IMR-90 (cell line): Measurements from ENCODE around the gene CYB5R3. TPM values are rescaled to one million over a fixed set of nuclear protein-coding genes. Genes with fewer than 3 reads are reported as not detected.

ENCODE experiments used
- ATAC-seq: fragments of 200-7000 bp; cut with Tn5 transposase; 2 replicates; pipeline ENCODE4 v1.9.1; 2020; ENCODE audit warnings: low read depth, mild to moderate bottlenecking, moderate library complexity
- BruUV-seq: library from RNA; stranded (reverse); fragments of 400-500 nt; replicated peaks from 2 replicates; lab custom pipeline; 2021; lab: Mats Ljungman, UMichigan
- CTCF ChIA-PET: fragments of 300-600 bp; formaldehyde crosslinking; extraction: SDS; loops from one replicate; lab custom pipeline; 2021; ENCODE audit warnings: antibody characterized with exemption; lab: Yijun Ruan, JAX
- POLR2A ChIA-PET: fragments of 300-600 bp; sonication (Branson Sonifier 250); formaldehyde crosslinking; loops from one replicate; lab custom pipeline; 2022; ENCODE audit warnings: antibody characterized with exemption; ENCODE audit not compliant: unreplicated experiment; lab: Charles Lee
- DNase-seq: peaks from one replicate; pipeline ENCODE4 v3.0.0; 2013
- H2AFZ ChIP-seq: replicated peaks from 2 replicates; pipeline ENCODE3; 2013; ENCODE audit warnings: low read length, mild to moderate bottlenecking; ENCODE audit not compliant: poor library complexity
- H2AK5ac ChIP-seq: 2 replicates; pipeline ENCODE4 v1.6.1; 2013; ENCODE audit warnings: low read depth, low read length, inconsistent platforms
- H2AK9ac ChIP-seq: replicated peaks from 2 replicates; pipeline ENCODE3; 2013; ENCODE audit warnings: mild to moderate bottlenecking, low read depth, low read length, moderate library complexity; ENCODE audit not compliant: poor library complexity
- H2BK120ac ChIP-seq: 2 replicates; pipeline ENCODE4 v1.6.1; 2013; ENCODE audit warnings: low read depth, low read length, inconsistent platforms
- H2BK15ac ChIP-seq: 3 replicates; pipeline ENCODE4 v1.6.1; 2013; ENCODE audit warnings: low read depth, low read length, inconsistent platforms
- H2BK20ac ChIP-seq: 2 replicates; pipeline ENCODE4 v1.6.1; 2013; ENCODE audit warnings: low read depth, mild to moderate bottlenecking, inconsistent platforms, low read length, moderate library complexity
- H2BK5ac ChIP-seq: 2 replicates; pipeline ENCODE4 v1.6.1; 2013; ENCODE audit warnings: mild to moderate bottlenecking, low read depth, low read length, inconsistent platforms; ENCODE audit not compliant: poor library complexity, severe bottlenecking
- H3K14ac ChIP-seq: replicated peaks from 2 replicates; pipeline ENCODE4 v1.6.1; 2013; ENCODE audit warnings: low read depth, low read length, inconsistent platforms
- H3K18ac ChIP-seq: 2 replicates; pipeline ENCODE4 v1.6.1; 2013; ENCODE audit warnings: low read depth, low read length, control low read depth
- H3K23ac ChIP-seq: 2 replicates; pipeline ENCODE4 v1.6.1; 2013; ENCODE audit warnings: low read depth, low read length, inconsistent platforms
- H3K27ac ChIP-seq: 2 replicates; pipeline ENCODE4 v1.5.1; 2013; ENCODE audit warnings: mild to moderate bottlenecking, control low read depth, low read length; ENCODE audit not compliant: insufficient read depth
- H3K27me3 ChIP-seq: 2 replicates; pipeline ENCODE4 v1.6.1; 2013; ENCODE audit warnings: low read length; ENCODE audit not compliant: control insufficient read depth, insufficient read depth
- H3K36me3 ChIP-seq: 2 replicates; pipeline ENCODE4 v1.6.1; 2013; ENCODE audit warnings: low read length, mixed read lengths; ENCODE audit not compliant: control insufficient read depth, insufficient read depth
- H3K4ac ChIP-seq: 2 replicates; pipeline ENCODE4 v1.6.1; 2013; ENCODE audit warnings: low read depth, low read length, inconsistent platforms
- H3K4me1 ChIP-seq: 2 replicates; pipeline ENCODE4 v1.6.1; 2013; ENCODE audit warnings: low read length, mixed read lengths; ENCODE audit not compliant: control insufficient read depth, insufficient read depth
- H3K4me2 ChIP-seq: 2 replicates; pipeline ENCODE4 v1.6.1; 2013; ENCODE audit warnings: low read depth, mild to moderate bottlenecking, control low read depth, low read length, moderate library complexity
- H3K4me3 ChIP-seq: 2 replicates; pipeline ENCODE4 v1.5.1; 2013; ENCODE audit warnings: low read depth, mild to moderate bottlenecking, control low read depth, low read length, moderate library complexity; ENCODE audit not compliant: insufficient read depth
- H3K56ac ChIP-seq: 2 replicates; pipeline ENCODE4 v1.6.1; 2013; ENCODE audit warnings: low read length, inconsistent platforms; ENCODE audit not compliant: insufficient read depth; ENCODE audit errors: extremely low read depth
- H3K79me1 ChIP-seq, 2 experiments: 2 replicates each; pipeline ENCODE4 v1.6.1; 2013; ENCODE audit warnings: low read length in 2 of 2, inconsistent platforms in 1 of 2, low read depth in 1 of 2
- H3K9ac ChIP-seq: 2 replicates; pipeline ENCODE4 v1.6.1; 2013; ENCODE audit warnings: low read depth, low read length, control low read depth
- H3K9me1 ChIP-seq: 2 replicates; pipeline ENCODE4 v1.6.1; 2013; ENCODE audit warnings: low read length, inconsistent platforms; ENCODE audit not compliant: insufficient read depth
- H3K9me3 ChIP-seq: 2 replicates; pipeline ENCODE4 v1.6.1; 2013; ENCODE audit warnings: low read length; ENCODE audit not compliant: control insufficient read depth, insufficient read depth
- H4K20me1 ChIP-seq: 2 replicates; pipeline ENCODE4 v1.6.1; 2013; ENCODE audit warnings: low read length, inconsistent platforms; ENCODE audit not compliant: insufficient read depth
- H4K5ac ChIP-seq: 2 replicates; pipeline ENCODE4 v1.6.1; 2013; ENCODE audit warnings: mild to moderate bottlenecking, low read depth, low read length, control low read depth
- H4K8ac ChIP-seq, 2 experiments: 2 replicates each; pipeline ENCODE4 v1.6.1; 2013; ENCODE audit warnings: low read depth in 2 of 2, low read length in 2 of 2, control low read depth in 1 of 2, inconsistent platforms in 1 of 2
- H4K91ac ChIP-seq: 2 replicates; pipeline ENCODE4 v1.6.1; 2013; ENCODE audit warnings: low read depth, low read length, inconsistent platforms; ENCODE audit not compliant: insufficient read depth
- BHLHE40 ChIP-seq: fragments of 150-350 bp; IDR thresholded peaks from 2 replicates; pipeline ENCODE4 v1.6.1; 2016; ENCODE audit warnings: mild to moderate bottlenecking, low read depth, low read length
- CEBPB ChIP-seq: IDR thresholded peaks from 2 replicates; pipeline ENCODE4 v1.6.1; 2012; ENCODE audit warnings: low read depth, low read length, improper control_type of control experiment
- FOS ChIP-seq: fragments of 150-350 bp; IDR thresholded peaks from 2 replicates; pipeline ENCODE4 v1.6.1; 2016; ENCODE audit warnings: low read depth, low read length
- MAFK ChIP-seq: IDR thresholded peaks from 2 replicates; pipeline ENCODE4 v1.6.1; 2012; ENCODE audit warnings: low read depth, low read length, improper control_type of control experiment
- POLR2A ChIP-seq: IDR thresholded peaks from 2 replicates; pipeline ENCODE4 v1.6.1; 2012; ENCODE audit warnings: mild to moderate bottlenecking, low read depth, low read length
- RAD21 ChIP-seq: IDR thresholded peaks from 2 replicates; pipeline ENCODE4 v1.6.1; 2012; ENCODE audit warnings: low read length, improper control_type of control experiment
- RFX5 ChIP-seq: IDR thresholded peaks from 2 replicates; pipeline ENCODE4 v1.8.0; 2012; ENCODE audit warnings: low read depth, mild to moderate bottlenecking, low read length, moderate library complexity
- SMC3 ChIP-seq: fragments of 150-350 bp; IDR thresholded peaks from 2 replicates; pipeline ENCODE4 v1.6.1; 2016; ENCODE audit warnings: low read depth, mild to moderate bottlenecking, antibody characterized with exemption, low read length, moderate library complexity
- WGBS, 2 experiments: methylation state at CpG; one replicate each; pipeline versions ENCODE4 v1.1.5 to v1.1.7; 2013; ENCODE audit warnings: missing lambda C conversion rate in 2 of 2; ENCODE audit not compliant: insufficient read length in 1 of 2; ENCODE audit errors: extremely low coverage in 2 of 2; 5-methylcytosine and 5-hydroxymethylcytosine counted together
- dilution Hi-C: fragments of 300-500 bp; cut with HindIII; formaldehyde crosslinking; loops from one replicate; pipeline ENCODE4 v1.14.3; 2018; ENCODE audit warnings: low sequenced_read_pairs; ENCODE audit not compliant: unreplicated experiment
- in situ Hi-C: fragments of 300-500 bp; cut with MboI; formaldehyde crosslinking; loops from 3 replicates; pipeline ENCODE4 v1.14.3; 2019; ENCODE audit warnings: low sequenced_read_pairs, inconsistent platforms, mixed read lengths
- intact Hi-C: fragments of 100-400 bp; cut with micrococcal nuclease; formaldehyde crosslinking; loops from 2 replicates; pipeline ENCODE4 v1.10.0; 2022
- polyA plus RNA-seq, 3 experiments: library from polyadenylated mRNA; depleted of rRNA; stranded (reverse); fragments of >200 nt; gene quantifications; 2 replicates each; pipeline ENCODE4 v1.2.3, GENCODE V29; 2012; ENCODE audit warnings: low replicate concordance in 1 of 3
- total RNA-seq: library from RNA; depleted of rRNA; stranded (reverse); fragments of >200 nt; gene quantifications from 2 replicates; pipeline ENCODE4 v1.2.3, GENCODE V29; 2012
- TF ChIP-seq, protein P1 (sequence below): fragments of 150-350 bp; IDR thresholded peaks from 2 replicates; pipeline ENCODE4 v1.6.1; 2016; ENCODE audit warnings: low read depth, mild to moderate bottlenecking, low read length, moderate library complexity, borderline replicate concordance
- TF ChIP-seq, protein P2 (sequence below): conservative IDR thresholded peaks from 2 replicates; pipeline ENCODE4 v1.5.1; 2012; ENCODE audit warnings: mild to moderate bottlenecking, low read depth, low read length, improper control_type of control experiment

Gene CYB5R3
- total and polyA plus RNA-seq, 2 of the 4 experiments (the other 2 are of a cell fraction), result 44.1 to 362 TPM

DNA sequence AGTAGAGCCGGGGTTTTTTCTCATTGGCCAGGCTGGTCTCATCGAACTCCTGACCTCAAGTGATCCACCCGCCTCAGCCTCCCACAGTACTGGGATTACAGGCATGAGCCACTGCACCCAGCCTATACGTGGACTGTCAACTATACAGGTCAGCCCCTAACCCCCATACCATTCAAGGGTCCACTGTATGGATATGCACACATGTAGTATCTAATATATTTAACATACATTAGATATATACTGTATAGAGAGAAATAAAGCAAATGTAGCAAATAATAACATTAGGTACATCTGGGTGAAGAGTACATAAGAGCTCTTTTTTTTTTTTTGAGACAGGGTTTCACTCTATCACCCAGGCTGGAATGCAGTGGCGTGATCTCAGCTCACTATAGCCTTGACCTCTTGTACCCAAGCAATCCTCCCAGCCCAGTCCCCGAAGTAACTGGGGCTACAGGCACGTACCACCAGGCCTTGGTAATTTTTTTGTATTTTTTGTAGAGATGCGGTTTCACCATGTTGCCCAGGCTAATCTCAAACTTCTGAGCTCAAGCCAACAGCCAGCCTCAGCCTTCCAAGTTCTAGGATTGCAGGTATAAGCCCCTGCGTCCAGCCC lies 7.3 kb downstream of the CYB5R3 start:
- dilution Hi-C loops (no loop called here), in situ Hi-C loops (no loop called here), intact Hi-C loops (no loop called here)
- no CpG with 5 or more reads among the region's 9 CpGs for WGBS, 2 experiments
- H3K27me3 ChIP-seq, result no peaks in the 10 kb centered on the region
- ChIA-PET POLR2A (interaction anchor here (0.6 kb wide), 1 partner anchor 33 kb away, joined by 3 read pairs; no protein-coding TSS in a partner anchor), CTCF (no interaction called here)
- H4K8ac ChIP-seq, result no peak overlapping the region
- H3K4ac ChIP-seq, result no peak overlapping the region
- no peak overlapping the region for H4K5ac ChIP-seq
- no peak overlapping the region for H3K23ac ChIP-seq
- H2AFZ ChIP-seq, result no peak overlapping the region
- DNase-seq, result no peak
- no TSS peak for BruUV-seq
- no peak overlapping the region for H2AK9ac ChIP-seq
- H3K36me3 ChIP-seq, result no peaks in the 10 kb centered on the region
- H3K27ac ChIP-seq, result no peak overlapping the region
- no peak overlapping the region for H2BK120ac ChIP-seq
- H3K79me1 ChIP-seq, result peaks cover 13 to 82% of the 10 kb centered on the region in 2 experiments; a peak in 3 of 4 replicates
- no peak overlapping the region for H3K56ac ChIP-seq
- no peak overlapping the region for H3K4me3 ChIP-seq
- no peak overlapping the region for H4K91ac ChIP-seq
- H3K9me1 ChIP-seq, result peaks cover 27% of the 10 kb centered on the region
- no peak overlapping the region for H3K4me2 ChIP-seq
- H2BK5ac ChIP-seq, result no peak overlapping the region
- no peak overlapping the region for H2BK15ac ChIP-seq
- no peak overlapping the region for H3K14ac ChIP-seq
- H3K9ac ChIP-seq, result no peak overlapping the region
- no peaks in the 10 kb centered on the region for H3K9me3 ChIP-seq
- H2AK5ac ChIP-seq, result no peak overlapping the region
- TF ChIP-seq, protein P1, sequence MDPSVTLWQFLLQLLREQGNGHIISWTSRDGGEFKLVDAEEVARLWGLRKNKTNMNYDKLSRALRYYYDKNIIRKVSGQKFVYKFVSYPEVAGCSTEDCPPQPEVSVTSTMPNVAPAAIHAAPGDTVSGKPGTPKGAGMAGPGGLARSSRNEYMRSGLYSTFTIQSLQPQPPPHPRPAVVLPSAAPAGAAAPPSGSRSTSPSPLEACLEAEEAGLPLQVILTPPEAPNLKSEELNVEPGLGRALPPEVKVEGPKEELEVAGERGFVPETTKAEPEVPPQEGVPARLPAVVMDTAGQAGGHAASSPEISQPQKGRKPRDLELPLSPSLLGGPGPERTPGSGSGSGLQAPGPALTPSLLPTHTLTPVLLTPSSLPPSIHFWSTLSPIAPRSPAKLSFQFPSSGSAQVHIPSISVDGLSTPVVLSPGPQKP, result no peak
- TF ChIP-seq BHLHE40 (no peak), FOS (no peak), RAD21 (no peak), MAFK (no peak), CEBPB (no peak), SMC3 (no peak), RFX5 (no peak), POLR2A (no peak)
- TF ChIP-seq, protein P2, sequence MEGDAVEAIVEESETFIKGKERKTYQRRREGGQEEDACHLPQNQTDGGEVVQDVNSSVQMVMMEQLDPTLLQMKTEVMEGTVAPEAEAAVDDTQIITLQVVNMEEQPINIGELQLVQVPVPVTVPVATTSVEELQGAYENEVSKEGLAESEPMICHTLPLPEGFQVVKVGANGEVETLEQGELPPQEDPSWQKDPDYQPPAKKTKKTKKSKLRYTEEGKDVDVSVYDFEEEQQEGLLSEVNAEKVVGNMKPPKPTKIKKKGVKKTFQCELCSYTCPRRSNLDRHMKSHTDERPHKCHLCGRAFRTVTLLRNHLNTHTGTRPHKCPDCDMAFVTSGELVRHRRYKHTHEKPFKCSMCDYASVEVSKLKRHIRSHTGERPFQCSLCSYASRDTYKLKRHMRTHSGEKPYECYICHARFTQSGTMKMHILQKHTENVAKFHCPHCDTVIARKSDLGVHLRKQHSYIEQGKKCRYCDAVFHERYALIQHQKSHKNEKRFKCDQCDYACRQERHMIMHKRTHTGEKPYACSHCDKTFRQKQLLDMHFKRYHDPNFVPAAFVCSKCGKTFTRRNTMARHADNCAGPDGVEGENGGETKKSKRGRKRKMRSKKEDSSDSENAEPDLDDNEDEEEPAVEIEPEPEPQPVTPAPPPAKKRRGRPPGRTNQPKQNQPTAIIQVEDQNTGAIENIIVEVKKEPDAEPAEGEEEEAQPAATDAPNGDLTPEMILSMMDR, result no peak
- H4K20me1 ChIP-seq, result peaks cover 66% of the 10 kb centered on the region
- no peak overlapping the region for H2BK20ac ChIP-seq
- H3K18ac ChIP-seq, result no peak overlapping the region
- ATAC-seq, result no peak
- H3K4me1 ChIP-seq, result peaks cover 28% of the 10 kb centered on the region
